ENCODE measurements around the gene PTPRN. TPM values are rescaled to one million over a fixed set of nuclear protein-coding genes. Genes with fewer than 3 reads are reported as not detected.
"Not testable (repeated sequence)": the region's sequence is repeated elsewhere in the genome, so short reads cannot be mapped to it uniquely, and the experiment has no call there.

The PTPRN gene
- total RNA-seq, 1 donor: under 0.01 TPM

GRCh38 chr2:219289537-219290361 lies 19.5 kb downstream of the PTPRN start:
- Histone ChIP-seq H3K27me3 (ENCODE audit: insufficient read depth, low read length) (no peaks in the 10 kb centered on the region), H3K4me3 (ENCODE audit: insufficient read depth, low read length) (peak overlapping the region; percentile 12), H2AFZ (ENCODE audit: low read length) (peak overlapping the region; percentile 44), H3K79me2 (ENCODE audit: insufficient read depth, low read length) (no peaks in the 10 kb centered on the region), H3K36me3 (ENCODE audit: insufficient read depth, low read length) (peaks cover 7% of the 10 kb centered on the region), H3K4me2 (ENCODE audit: insufficient read depth, low read length) (peak overlapping the region; percentile 20), H3K27ac (ENCODE audit: low read depth, low read length) (peak overlapping the region; percentile 50), H3K4me1 (ENCODE audit: insufficient read depth, low read length) (peaks cover 26% of the 10 kb centered on the region), H3K9me3 (ENCODE audit: low read depth, low read length) (no peaks in the 10 kb centered on the region), H4K20me1 (ENCODE audit: insufficient read depth, low read length) (peaks cover 1% of the 10 kb centered on the region)
- no peak for TF ChIP-seq CTCF (IDR thresholded peaks at IDR 0.05; ENCODE audit: extremely low read depth, low read depth, low read length)
- DNase-seq (ENCODE audit: insufficient read length, low spot score, missing footprints): peak; percentile 98

- peaks cover 21% of the 10 kb centered on the region for H3K4me1 ChIP-seq (ENCODE audit: insufficient read depth, low read length)
- H3K4me2 ChIP-seq (ENCODE audit: insufficient read depth, low read length): peak overlapping the region; percentile 20
- no peak for TF ChIP-seq CTCF (IDR thresholded peaks at IDR 0.05; ENCODE audit: extremely low read depth, low read depth, low read length)
- H4K20me1 ChIP-seq (ENCODE audit: insufficient read depth, low read length): peaks cover 5% of the 10 kb centered on the region
- no peak for DNase-seq (ENCODE audit: insufficient read length, low spot score, missing footprints)
- H3K27me3 ChIP-seq (ENCODE audit: insufficient read depth, low read length): no peaks in the 10 kb centered on the region
- no peaks in the 10 kb centered on the region for H3K79me2 ChIP-seq (ENCODE audit: insufficient read depth, low read length)
- H3K36me3 ChIP-seq (ENCODE audit: insufficient read depth, low read length): peaks cover 10% of the 10 kb centered on the region
- no peak overlapping the region for H2AFZ ChIP-seq (ENCODE audit: low read length)
- H3K27ac ChIP-seq (ENCODE audit: low read depth, low read length): peak overlapping the region; percentile 50
- H3K4me3 ChIP-seq (ENCODE audit: insufficient read depth, low read length): no peak overlapping the region
- no peaks in the 10 kb centered on the region for H3K9me3 ChIP-seq (ENCODE audit: low read depth, low read length)
These were observed 20.0 kb downstream of the PTPRN start for GRCh38 chr2:219289195-219289536.

GRCh38 chr2:219287580-219288265 lies 21.5 kb downstream of the PTPRN start:
- Histone ChIP-seq H4K20me1 (ENCODE audit: insufficient read depth, low read length) (peaks cover 5% of the 10 kb centered on the region), H3K27ac (ENCODE audit: low read depth, low read length) (no peak overlapping the region), H2AFZ (ENCODE audit: low read length) (no peak overlapping the region), H3K4me2 (ENCODE audit: insufficient read depth, low read length) (no peak overlapping the region), H3K4me3 (ENCODE audit: insufficient read depth, low read length) (no peak overlapping the region), H3K79me2 (ENCODE audit: insufficient read depth, low read length) (no peaks in the 10 kb centered on the region), H3K9me3 (ENCODE audit: low read depth, low read length) (no peaks in the 10 kb centered on the region), H3K27me3 (ENCODE audit: insufficient read depth, low read length) (no peaks in the 10 kb centered on the region), H3K4me1 (ENCODE audit: insufficient read depth, low read length) (peaks cover 21% of the 10 kb centered on the region), H3K36me3 (ENCODE audit: insufficient read depth, low read length) (peaks cover 16% of the 10 kb centered on the region)
- no peak for DNase-seq (ENCODE audit: insufficient read length, low spot score, missing footprints)
- TF ChIP-seq CTCF (IDR thresholded peaks at IDR 0.05; ENCODE audit: extremely low read depth, low read depth, low read length): no peak

- not testable (repeated sequence) for H4K20me1 ChIP-seq (ENCODE audit: insufficient read depth, low read length); H3K4me3 ChIP-seq (ENCODE audit: insufficient read depth, low read length); H3K9me3 ChIP-seq (ENCODE audit: low read depth, low read length); DNase-seq (ENCODE audit: insufficient read length, low spot score, missing footprints); H3K27me3 ChIP-seq (ENCODE audit: insufficient read depth, low read length); H3K79me2 ChIP-seq (ENCODE audit: insufficient read depth, low read length); H3K4me2 ChIP-seq (ENCODE audit: insufficient read depth, low read length); H2AFZ ChIP-seq (ENCODE audit: low read length)
- H3K27ac ChIP-seq (ENCODE audit: low read depth, low read length): peak overlapping the region; percentile 51
- peaks cover 21% of the 10 kb centered on the region for H3K4me1 ChIP-seq (ENCODE audit: insufficient read depth, low read length)
- H3K36me3 ChIP-seq (ENCODE audit: insufficient read depth, low read length): peaks cover 19% of the 10 kb centered on the region
These were observed 22.1 kb downstream of the PTPRN start for GRCh38 chr2:219287116-219287440.

Measured in osteoblast (primary cell).